Putamen (tissue), 1 donor: ENCODE data around the gene TMEM190.
A peak's percentile ranks its signal among the peaks of the same experiment; 100 is the strongest.

ENCODE experiments used
- DNase-seq: peaks from one replicate; pipeline ENCODE4 v3.0.0-alpha.2; 2016; ENCODE audit warnings: low spot score

TMEM190 gene

GRCh38 chr19:55372316-55373081 lies 4.1 kb upstream of the TMEM190 start:
- no peak for DNase-seq

GRCh38 chr19:55373306-55373992 lies 3.2 kb upstream of the TMEM190 start:
- no peak for DNase-seq

GRCh38 chr19:55373993-55374757 lies 2.5 kb upstream of the TMEM190 start:
- DNase-seq, result no peak

GRCh38 chr19:55377356-55378131 lies 918 bp downstream of the TMEM190 start:
- no peak for DNase-seq

GRCh38 chr19:55379174-55379573 lies 2.5 kb downstream of the TMEM190 start:
- DNase-seq, result no peak

GRCh38 chr19:55382013-55382412 lies 5.4 kb downstream of the TMEM190 start:
- DNase-seq, result no peak

GRCh38 chr19:55382522-55383054 lies 6.0 kb downstream of the TMEM190 start:
- DNase-seq, result no peak

- peak; percentile 44 for DNase-seq
Observed at GRCh38 chr19:55383279-55384130, 6.9 kb downstream of the TMEM190 start.

- no peak for DNase-seq
Observed at GRCh38 chr19:55384131-55384919, 7.7 kb downstream of the TMEM190 start, which contains the start of gene TMEM238. TMEM238 (minus strand) TSS chr19:55384292; CDS start chr19:55384259, 33 bp downstream.

GRCh38 chr19:55384920-55385723 lies 8.5 kb downstream of the TMEM190 start:
- peak; percentile 94 for DNase-seq

GRCh38 chr19:55385724-55386492 lies 9.3 kb downstream of the TMEM190 start, which contains the start of gene RPL28:
RPL28 (plus strand) TSS chr19:55385932; CDS start chr19:55386358, 426 bp downstream.
- DNase-seq, result peak; percentile 99

- DNase-seq, result no peak
Observed at GRCh38 chr19:55386493-55386971, 9.9 kb downstream of the TMEM190 start.

- DNase-seq, result no peak
Observed at GRCh38 chr19:55387736-55388497, 11.3 kb downstream of the TMEM190 start.

- DNase-seq, result no peak
Observed at GRCh38 chr19:55389386-55390317, 13.0 kb downstream of the TMEM190 start.

- DNase-seq, result no peak
Observed at GRCh38 chr19:55390461-55390880, 13.8 kb downstream of the TMEM190 start.

- no peak for DNase-seq
Observed at GRCh38 chr19:55391191-55391670, 14.6 kb downstream of the TMEM190 start.
